ENCODE results near the gene FKBP5. TPM values are rescaled to one million over a fixed set of nuclear protein-coding genes. Genes with fewer than 3 reads are reported as not detected.
A peak's percentile ranks its signal among the peaks of the same experiment; 100 is the strongest.

The FKBP5 gene
- total and polyA plus RNA-seq, 9 of the 15 experiments (the other 6 are each of a cell fraction or from before 2014, with no cell fraction given), result 32.7 to 151 (median 75.0) TPM

DNA sequence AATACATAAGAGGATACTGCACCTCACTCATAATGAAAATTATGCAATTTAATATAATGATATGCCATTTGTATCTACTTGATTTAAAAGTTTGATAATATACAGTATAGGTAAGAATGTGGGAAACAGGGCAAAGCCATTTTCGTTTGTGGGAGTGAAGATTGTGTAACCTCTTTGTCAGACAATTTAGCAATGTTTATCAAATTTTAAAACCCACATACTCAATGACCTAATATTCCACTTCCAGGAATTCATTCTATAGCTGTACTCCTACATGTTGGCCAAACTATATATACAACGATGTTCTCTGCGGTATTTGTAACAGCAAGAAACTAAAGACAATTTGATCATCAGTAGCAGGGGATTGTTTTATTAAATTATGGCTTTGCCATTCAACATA lies 17.8 kb upstream of the FKBP5 start (continued):
- TF ChIP-seq, protein P1, sequence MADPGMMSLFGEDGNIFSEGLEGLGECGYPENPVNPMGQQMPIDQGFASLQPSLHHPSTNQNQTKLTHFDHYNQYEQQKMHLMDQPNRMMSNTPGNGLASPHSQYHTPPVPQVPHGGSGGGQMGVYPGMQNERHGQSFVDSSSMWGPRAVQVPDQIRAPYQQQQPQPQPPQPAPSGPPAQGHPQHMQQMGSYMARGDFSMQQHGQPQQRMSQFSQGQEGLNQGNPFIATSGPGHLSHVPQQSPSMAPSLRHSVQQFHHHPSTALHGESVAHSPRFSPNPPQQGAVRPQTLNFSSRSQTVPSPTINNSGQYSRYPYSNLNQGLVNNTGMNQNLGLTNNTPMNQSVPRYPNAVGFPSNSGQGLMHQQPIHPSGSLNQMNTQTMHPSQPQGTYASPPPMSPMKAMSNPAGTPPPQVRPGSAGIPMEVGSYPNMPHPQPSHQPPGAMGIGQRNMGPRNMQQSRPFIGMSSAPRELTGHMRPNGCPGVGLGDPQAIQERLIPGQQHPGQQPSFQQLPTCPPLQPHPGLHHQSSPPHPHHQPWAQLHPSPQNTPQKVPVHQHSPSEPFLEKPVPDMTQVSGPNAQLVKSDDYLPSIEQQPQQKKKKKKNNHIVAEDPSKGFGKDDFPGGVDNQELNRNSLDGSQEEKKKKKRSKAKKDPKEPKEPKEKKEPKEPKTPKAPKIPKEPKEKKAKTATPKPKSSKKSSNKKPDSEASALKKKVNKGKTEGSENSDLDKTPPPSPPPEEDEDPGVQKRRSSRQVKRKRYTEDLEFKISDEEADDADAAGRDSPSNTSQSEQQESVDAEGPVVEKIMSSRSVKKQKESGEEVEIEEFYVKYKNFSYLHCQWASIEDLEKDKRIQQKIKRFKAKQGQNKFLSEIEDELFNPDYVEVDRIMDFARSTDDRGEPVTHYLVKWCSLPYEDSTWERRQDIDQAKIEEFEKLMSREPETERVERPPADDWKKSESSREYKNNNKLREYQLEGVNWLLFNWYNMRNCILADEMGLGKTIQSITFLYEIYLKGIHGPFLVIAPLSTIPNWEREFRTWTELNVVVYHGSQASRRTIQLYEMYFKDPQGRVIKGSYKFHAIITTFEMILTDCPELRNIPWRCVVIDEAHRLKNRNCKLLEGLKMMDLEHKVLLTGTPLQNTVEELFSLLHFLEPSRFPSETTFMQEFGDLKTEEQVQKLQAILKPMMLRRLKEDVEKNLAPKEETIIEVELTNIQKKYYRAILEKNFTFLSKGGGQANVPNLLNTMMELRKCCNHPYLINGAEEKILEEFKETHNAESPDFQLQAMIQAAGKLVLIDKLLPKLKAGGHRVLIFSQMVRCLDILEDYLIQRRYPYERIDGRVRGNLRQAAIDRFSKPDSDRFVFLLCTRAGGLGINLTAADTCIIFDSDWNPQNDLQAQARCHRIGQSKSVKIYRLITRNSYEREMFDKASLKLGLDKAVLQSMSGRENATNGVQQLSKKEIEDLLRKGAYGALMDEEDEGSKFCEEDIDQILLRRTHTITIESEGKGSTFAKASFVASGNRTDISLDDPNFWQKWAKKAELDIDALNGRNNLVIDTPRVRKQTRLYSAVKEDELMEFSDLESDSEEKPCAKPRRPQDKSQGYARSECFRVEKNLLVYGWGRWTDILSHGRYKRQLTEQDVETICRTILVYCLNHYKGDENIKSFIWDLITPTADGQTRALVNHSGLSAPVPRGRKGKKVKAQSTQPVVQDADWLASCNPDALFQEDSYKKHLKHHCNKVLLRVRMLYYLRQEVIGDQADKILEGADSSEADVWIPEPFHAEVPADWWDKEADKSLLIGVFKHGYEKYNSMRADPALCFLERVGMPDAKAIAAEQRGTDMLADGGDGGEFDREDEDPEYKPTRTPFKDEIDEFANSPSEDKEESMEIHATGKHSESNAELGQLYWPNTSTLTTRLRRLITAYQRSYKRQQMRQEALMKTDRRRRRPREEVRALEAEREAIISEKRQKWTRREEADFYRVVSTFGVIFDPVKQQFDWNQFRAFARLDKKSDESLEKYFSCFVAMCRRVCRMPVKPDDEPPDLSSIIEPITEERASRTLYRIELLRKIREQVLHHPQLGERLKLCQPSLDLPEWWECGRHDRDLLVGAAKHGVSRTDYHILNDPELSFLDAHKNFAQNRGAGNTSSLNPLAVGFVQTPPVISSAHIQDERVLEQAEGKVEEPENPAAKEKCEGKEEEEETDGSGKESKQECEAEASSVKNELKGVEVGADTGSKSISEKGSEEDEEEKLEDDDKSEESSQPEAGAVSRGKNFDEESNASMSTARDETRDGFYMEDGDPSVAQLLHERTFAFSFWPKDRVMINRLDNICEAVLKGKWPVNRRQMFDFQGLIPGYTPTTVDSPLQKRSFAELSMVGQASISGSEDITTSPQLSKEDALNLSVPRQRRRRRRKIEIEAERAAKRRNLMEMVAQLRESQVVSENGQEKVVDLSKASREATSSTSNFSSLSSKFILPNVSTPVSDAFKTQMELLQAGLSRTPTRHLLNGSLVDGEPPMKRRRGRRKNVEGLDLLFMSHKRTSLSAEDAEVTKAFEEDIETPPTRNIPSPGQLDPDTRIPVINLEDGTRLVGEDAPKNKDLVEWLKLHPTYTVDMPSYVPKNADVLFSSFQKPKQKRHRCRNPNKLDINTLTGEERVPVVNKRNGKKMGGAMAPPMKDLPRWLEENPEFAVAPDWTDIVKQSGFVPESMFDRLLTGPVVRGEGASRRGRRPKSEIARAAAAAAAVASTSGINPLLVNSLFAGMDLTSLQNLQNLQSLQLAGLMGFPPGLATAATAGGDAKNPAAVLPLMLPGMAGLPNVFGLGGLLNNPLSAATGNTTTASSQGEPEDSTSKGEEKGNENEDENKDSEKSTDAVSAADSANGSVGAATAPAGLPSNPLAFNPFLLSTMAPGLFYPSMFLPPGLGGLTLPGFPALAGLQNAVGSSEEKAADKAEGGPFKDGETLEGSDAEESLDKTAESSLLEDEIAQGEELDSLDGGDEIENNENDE (IDR thresholded peaks at IDR 0.05; ENCODE audit: low read depth, low read length), result no peak
- TF ChIP-seq E2F3 (CRISPR knock-in tag; IDR thresholded peaks at IDR 0.05), result no peak
- TF ChIP-seq SUPT5H (IDR thresholded peaks at IDR 0.05), result no peak
- no peak for TF ChIP-seq IFI16 (CRISPR knock-in tag; IDR thresholded peaks at IDR 0.05)
- TF ChIP-seq BCOR (IDR thresholded peaks at IDR 0.05), result no peak
- TF ChIP-seq MIER1 (IDR thresholded peaks at IDR 0.05; ENCODE audit: low read depth), result no peak
- TF ChIP-seq ARID2 (IDR thresholded peaks at IDR 0.05), result no peak
- TF ChIP-seq PHF8 (IDR thresholded peaks at IDR 0.05; ENCODE audit: borderline replicate concordance, low read length), result no peak
- TF ChIP-seq HDAC2 (IDR thresholded peaks at IDR 0.05), result no peak
- no peak for TF ChIP-seq BRF2 (IDR thresholded peaks at IDR 0.05; ENCODE audit: borderline replicate concordance, insufficient read depth, insufficient read length)
- TF ChIP-seq ARNT (IDR thresholded peaks at IDR 0.05), result no peak
- no peak for TF ChIP-seq ZFP1 (CRISPR knock-in tag; IDR thresholded peaks at IDR 0.05)
- no peak for TF ChIP-seq MTA2 (IDR thresholded peaks at IDR 0.05; ENCODE audit: low read depth)
- TF ChIP-seq MXI1 (IDR thresholded peaks at IDR 0.05; ENCODE audit: low read depth, low read length), result no peak
- TF ChIP-seq SREBF2 (CRISPR knock-in tag; IDR thresholded peaks at IDR 0.05), result no peak
- no peak for TF ChIP-seq SIX5 (IDR thresholded peaks at IDR 0.05; ENCODE audit: borderline replicate concordance in 1 of 2, insufficient read depth in 1 of 2, low read depth in 1 of 2, low read length in 2 of 2)
- no peak for TF ChIP-seq C11orf30 (IDR thresholded peaks at IDR 0.05; ENCODE audit: low read depth)
- TF ChIP-seq TEAD4 (IDR thresholded peaks at IDR 0.05; ENCODE audit: low read length), result peak; percentile 40; the same call in 1 of the 2 replicates
- no peak for TF ChIP-seq TEAD4 (CRISPR knock-in tag; IDR thresholded peaks at IDR 0.05; ENCODE audit: borderline replicate concordance)
- no peak for TF ChIP-seq CC2D1A (IDR thresholded peaks at IDR 0.05)
